Chondrocyte (in vitro differentiated cells): Measurements from ENCODE around the gene DNAH6. TPM values are rescaled to one million over a fixed set of nuclear protein-coding genes. Genes with fewer than 3 reads are reported as not detected.

Experiments
- DNase-seq: peaks from one replicate; pipeline ENCODE4 v3.0.0; 2021; ENCODE audit warnings: mixed read lengths, low spot score
- H3K27ac Mint-ChIP-seq: one replicate; pipeline ENCODE4 v1.8.0; 2021; ENCODE audit warnings: mild to moderate bottlenecking, moderate library complexity, mixed read lengths; ENCODE audit not compliant: unreplicated experiment
- H3K27me3 Mint-ChIP-seq: 2 replicates; pipeline ENCODE4 v1.8.0; 2021; ENCODE audit warnings: low read depth, mixed read lengths
- H3K36me3 Mint-ChIP-seq: 2 replicates; pipeline ENCODE4 v1.8.0; 2021; ENCODE audit warnings: low read depth, mixed read lengths
- H3K4me1 Mint-ChIP-seq: 2 replicates; pipeline ENCODE4 v1.8.0; 2021; ENCODE audit warnings: low read depth, mild to moderate bottlenecking, mixed read lengths
- H3K4me3 Mint-ChIP-seq: one replicate; pipeline ENCODE4 v1.8.0; 2021; ENCODE audit warnings: mild to moderate bottlenecking, moderate library complexity, mixed read lengths; ENCODE audit not compliant: unreplicated experiment
- H3K9me3 Mint-ChIP-seq: 2 replicates; pipeline ENCODE4 v1.8.0; 2021; ENCODE audit warnings: low read depth, mixed read lengths
- total RNA-seq: library from RNA; stranded (reverse); gene quantifications from 3 replicates; pipeline ENCODE4 v1.2.1, GENCODE V29; 2021
- TF ChIP-seq, protein P1 (sequence below): fragments of 200-600 bp; sonication (generic); IDR thresholded peaks from 2 replicates; pipeline ENCODE4 v1.5.0; 2021; ENCODE audit warnings: antibody characterized with exemption, mild to moderate bottlenecking, moderate library complexity

Gene DNAH6
- total RNA-seq, 1 donor from 2014 or later: not detected

- no peak for DNase-seq
- Mint-ChIP-seq H3K27me3 (peaks cover 31% of the 10 kb centered on the region), H3K4me1 (no peaks in the 10 kb centered on the region), H3K4me3 (no peak overlapping the region), H3K9me3 (peaks cover 6% of the 10 kb centered on the region), H3K36me3 (no peaks in the 10 kb centered on the region), H3K27ac (no peak overlapping the region)
- TF ChIP-seq, protein P1, sequence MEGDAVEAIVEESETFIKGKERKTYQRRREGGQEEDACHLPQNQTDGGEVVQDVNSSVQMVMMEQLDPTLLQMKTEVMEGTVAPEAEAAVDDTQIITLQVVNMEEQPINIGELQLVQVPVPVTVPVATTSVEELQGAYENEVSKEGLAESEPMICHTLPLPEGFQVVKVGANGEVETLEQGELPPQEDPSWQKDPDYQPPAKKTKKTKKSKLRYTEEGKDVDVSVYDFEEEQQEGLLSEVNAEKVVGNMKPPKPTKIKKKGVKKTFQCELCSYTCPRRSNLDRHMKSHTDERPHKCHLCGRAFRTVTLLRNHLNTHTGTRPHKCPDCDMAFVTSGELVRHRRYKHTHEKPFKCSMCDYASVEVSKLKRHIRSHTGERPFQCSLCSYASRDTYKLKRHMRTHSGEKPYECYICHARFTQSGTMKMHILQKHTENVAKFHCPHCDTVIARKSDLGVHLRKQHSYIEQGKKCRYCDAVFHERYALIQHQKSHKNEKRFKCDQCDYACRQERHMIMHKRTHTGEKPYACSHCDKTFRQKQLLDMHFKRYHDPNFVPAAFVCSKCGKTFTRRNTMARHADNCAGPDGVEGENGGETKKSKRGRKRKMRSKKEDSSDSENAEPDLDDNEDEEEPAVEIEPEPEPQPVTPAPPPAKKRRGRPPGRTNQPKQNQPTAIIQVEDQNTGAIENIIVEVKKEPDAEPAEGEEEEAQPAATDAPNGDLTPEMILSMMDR: no peak
Measured at GRCh38 chr2:84527137-84528129, 11.1 kb downstream of the DNAH6 start.

GRCh38 chr2:84532291-84532690 is 16.0 kb downstream of the DNAH6 start:
- Mint-ChIP-seq H3K9me3 (no peaks in the 10 kb centered on the region), H3K4me1 (no peaks in the 10 kb centered on the region), H3K27ac (no peak overlapping the region), H3K36me3 (no peaks in the 10 kb centered on the region), H3K27me3 (peaks cover 27% of the 10 kb centered on the region), H3K4me3 (no peak overlapping the region)
- TF ChIP-seq, protein P1: no peak
- DNase-seq: no peak

DNA sequence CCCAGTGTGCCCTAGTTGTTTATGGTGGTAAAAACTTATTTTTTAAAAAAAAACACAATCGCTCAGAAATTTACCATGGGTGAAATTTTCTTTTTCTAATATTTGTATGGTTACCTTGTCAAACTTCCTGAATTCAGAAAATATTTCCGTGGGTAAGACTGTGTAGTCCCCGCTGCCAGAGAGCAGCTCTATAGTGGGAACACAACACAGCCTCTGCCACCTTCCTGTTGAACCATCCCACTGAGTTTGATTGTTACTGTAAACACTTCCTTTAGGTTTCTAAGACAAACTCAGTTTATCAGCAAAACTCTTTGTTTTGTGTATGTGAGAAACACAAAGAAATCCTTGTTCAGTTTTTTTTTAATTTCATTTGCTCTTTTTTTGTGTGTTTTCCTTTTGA is 17.9 kb downstream of the DNAH6 start:
- no peaks in the 10 kb centered on the region for H3K9me3 Mint-ChIP-seq
- peaks cover 29% of the 10 kb centered on the region for H3K27me3 Mint-ChIP-seq
- no peaks in the 10 kb centered on the region for H3K36me3 Mint-ChIP-seq

DNA sequence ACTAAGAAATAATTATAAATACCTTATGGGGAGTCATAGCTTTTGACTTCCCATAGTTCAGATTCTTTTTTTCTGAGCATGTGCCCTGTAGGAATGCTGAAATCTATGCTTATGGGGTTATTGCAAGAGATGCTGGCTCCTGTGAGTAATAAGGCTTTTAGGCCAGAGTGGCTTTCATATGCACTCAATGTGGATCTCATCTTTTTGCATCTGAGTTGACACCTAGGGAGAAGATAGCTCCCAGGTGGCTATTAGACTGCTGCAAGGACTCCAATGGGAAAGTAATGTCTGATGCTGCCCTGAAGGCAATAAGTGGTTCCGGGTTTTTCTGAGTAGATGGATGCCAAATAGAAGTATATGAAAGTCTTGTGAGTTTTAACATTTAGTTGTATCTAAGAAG is 21.0 kb downstream of the DNAH6 start:
- Mint-ChIP-seq H3K4me3 (no peak overlapping the region), H3K27ac (no peak overlapping the region), H3K4me1 (no peaks in the 10 kb centered on the region), H3K27me3 (peaks cover 24% of the 10 kb centered on the region), H3K9me3 (no peaks in the 10 kb centered on the region), H3K36me3 (no peaks in the 10 kb centered on the region)
- TF ChIP-seq, protein P1: no peak
- DNase-seq: no peak

More for the DNA sequence above, 17.9 kb downstream of the DNAH6 start:
- Mint-ChIP-seq H3K4me3 (no peak overlapping the region), H3K27ac (no peak overlapping the region), H3K4me1 (no peaks in the 10 kb centered on the region)
- no peak for DNase-seq
- TF ChIP-seq, protein P1: no peak

- Mint-ChIP-seq H3K36me3 (no peaks in the 10 kb centered on the region), H3K27me3 (peaks cover 25% of the 10 kb centered on the region), H3K4me1 (no peaks in the 10 kb centered on the region), H3K9me3 (no peaks in the 10 kb centered on the region), H3K27ac (no peak overlapping the region), H3K4me3 (no peak overlapping the region)
- DNase-seq: no peak
- TF ChIP-seq, protein P1: no peak
Measured at GRCh38 chr2:84539729-84540128, 23.4 kb downstream of the DNAH6 start.
